Measurements from ENCODE around the gene FXR2. TPM values are rescaled to one million over a fixed set of nuclear protein-coding genes. Genes with fewer than 3 reads are reported as not detected.

FXR2 gene
- total and polyA plus RNA-seq, 4 donors, result 6.8 to 18.3 (median 14.8) TPM

- Histone ChIP-seq H3K36me3 (ENCODE audit: control insufficient read depth in 4 of 4, insufficient read depth in 3 of 4, low read depth in 1 of 4, low read length in 3 of 4) (no peaks in the 10 kb centered on the region), H3K27me3 (ENCODE audit: control insufficient read depth in 4 of 4, insufficient read depth in 4 of 4, low read length in 3 of 4) (no peaks in the 10 kb centered on the region), H3K27ac (ENCODE audit: low read depth in 1 of 2, low read length in 2 of 2) (peak overlapping the region in 1 of 2 donors; percentile 22), H3K9ac (ENCODE audit: low read depth in 1 of 2, low read length in 2 of 2) (no peak overlapping the region), H3K4me1 (ENCODE audit: control insufficient read depth in 4 of 4, insufficient read depth in 4 of 4, low read length in 3 of 4) (peaks cover 4 to 40% (median 29%) of the 10 kb centered on the region in 4 donors), H3K4me3 (ENCODE audit: low read depth in 1 of 3, low read length in 3 of 3) (peak overlapping the region in 1 of 3 donors; percentile 4), H3K9me3 (ENCODE audit: control insufficient read depth in 4 of 4, low read length in 3 of 4) (no peaks in the 10 kb centered on the region)
- WGBS, result 93% methylated on average over 1 of the region's 1 CpG
- TF ChIP-seq FOXA1 (IDR thresholded peaks at IDR 0.05) (no peak), RAD21 (IDR thresholded peaks at IDR 0.05) (no peak)
- no peak for DNase-seq (ENCODE audit: low spot score)
These were observed 2.4 kb downstream of the FXR2 start for GRCh38 chr17:7612294-7612640.

GRCh38 chr17:7611635-7612293 lies 2.9 kb downstream of the FXR2 start:
- peak overlapping the region in 1 of 3 donors; percentile 4 for H3K4me3 ChIP-seq (ENCODE audit: low read depth in 1 of 3, low read length in 3 of 3)
- 57% methylated on average over 3 of the region's 3 CpGs for WGBS

DNA sequence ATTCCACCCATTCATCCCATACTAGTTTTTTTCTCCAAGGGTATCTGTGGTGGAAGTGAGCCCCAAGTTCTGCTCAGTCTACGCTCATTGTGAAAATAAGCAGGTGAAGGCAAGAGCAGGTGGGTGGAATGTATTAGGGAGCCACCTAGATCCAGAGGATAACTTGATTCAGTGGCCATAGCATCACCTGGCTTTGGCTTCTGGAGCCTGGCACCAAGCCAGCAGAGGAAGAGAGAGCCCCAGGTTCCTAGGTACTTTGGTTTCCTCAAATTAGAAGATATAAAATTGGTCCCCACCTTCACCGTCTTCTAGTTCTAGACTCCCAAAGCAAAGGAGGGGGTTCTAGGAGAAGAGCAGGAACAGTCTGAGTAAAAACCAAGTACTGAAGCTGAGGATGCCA lies 4.1 kb downstream of the FXR2 start:
- Histone ChIP-seq H3K27me3 (ENCODE audit: control insufficient read depth in 4 of 4, insufficient read depth in 4 of 4, low read length in 3 of 4) (no peaks in the 10 kb centered on the region), H3K36me3 (ENCODE audit: control insufficient read depth in 4 of 4, insufficient read depth in 3 of 4, low read depth in 1 of 4, low read length in 3 of 4) (peaks cover 0 to 3% (median 2%) of the 10 kb centered on the region in 4 donors), H3K4me3 (ENCODE audit: low read depth in 1 of 3, low read length in 3 of 3) (no peak overlapping the region), H3K27ac (ENCODE audit: low read depth in 1 of 2, low read length in 2 of 2) (no peak overlapping the region), H3K9me3 (ENCODE audit: control insufficient read depth in 4 of 4, low read length in 3 of 4) (no peaks in the 10 kb centered on the region), H3K4me1 (ENCODE audit: control insufficient read depth in 4 of 4, insufficient read depth in 4 of 4, low read length in 3 of 4) (peaks cover 4 to 40% (median 29%) of the 10 kb centered on the region in 4 donors), H3K9ac (ENCODE audit: low read depth in 1 of 2, low read length in 2 of 2) (no peak overlapping the region)
- WGBS, result 95% methylated on average over 2 of the region's 2 CpGs
- DNase-seq (ENCODE audit: low spot score), result no peak
- TF ChIP-seq ZBTB33 (IDR thresholded peaks at IDR 0.05) (no peak), JUND (IDR thresholded peaks at IDR 0.05) (no peak), RAD21 (IDR thresholded peaks at IDR 0.05) (no peak), NR2F2 (IDR thresholded peaks at IDR 0.05) (no peak), SP1 (IDR thresholded peaks at IDR 0.05) (no peak), CTCF (IDR thresholded peaks at IDR 0.05; ENCODE audit: low read depth, low read length, missing input control) (no peak), TAF1 (conservative IDR thresholded peaks at IDR 0.05) (no peak), ATF3 (IDR thresholded peaks at IDR 0.05) (no peak), REST (IDR thresholded peaks at IDR 0.05) (no peak), FOXA2 (IDR thresholded peaks at IDR 0.05) (no peak), HNF4A (conservative IDR thresholded peaks at IDR 0.05) (no peak), EGR1 (IDR thresholded peaks at IDR 0.05; ENCODE audit: low read depth in 2 of 2) (no peak), RXRA (IDR thresholded peaks at IDR 0.05) (no peak), HNF4G (IDR thresholded peaks at IDR 0.05) (no peak), YY1 (IDR thresholded peaks at IDR 0.05) (no peak)
- TF ChIP-seq, protein P1, sequence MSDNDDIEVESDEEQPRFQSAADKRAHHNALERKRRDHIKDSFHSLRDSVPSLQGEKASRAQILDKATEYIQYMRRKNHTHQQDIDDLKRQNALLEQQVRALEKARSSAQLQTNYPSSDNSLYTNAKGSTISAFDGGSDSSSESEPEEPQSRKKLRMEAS (IDR thresholded peaks at IDR 0.05), result no peak

More at GRCh38 chr17:7611635-7612293, 2.9 kb downstream of the FXR2 start:
- Histone ChIP-seq H3K27me3 (ENCODE audit: control insufficient read depth in 4 of 4, insufficient read depth in 4 of 4, low read length in 3 of 4) (no peaks in the 10 kb centered on the region), H3K9me3 (ENCODE audit: control insufficient read depth in 4 of 4, low read length in 3 of 4) (no peaks in the 10 kb centered on the region), H3K27ac (ENCODE audit: low read depth in 1 of 2, low read length in 2 of 2) (peak overlapping the region in 1 of 2 donors; percentile 25), H3K4me1 (ENCODE audit: control insufficient read depth in 4 of 4, insufficient read depth in 4 of 4, low read length in 3 of 4) (peaks cover 4 to 40% (median 29%) of the 10 kb centered on the region in 4 donors), H3K9ac (ENCODE audit: low read depth in 1 of 2, low read length in 2 of 2) (no peak overlapping the region), H3K36me3 (ENCODE audit: control insufficient read depth in 4 of 4, insufficient read depth in 3 of 4, low read depth in 1 of 4, low read length in 3 of 4) (no peaks in the 10 kb centered on the region)
- DNase-seq (ENCODE audit: low spot score), result no peak
- TF ChIP-seq SP1 (IDR thresholded peaks at IDR 0.05), result no peak
- TF ChIP-seq FOXA2 (IDR thresholded peaks at IDR 0.05), result no peak
- no peak for TF ChIP-seq EGR1 (IDR thresholded peaks at IDR 0.05; ENCODE audit: low read depth in 2 of 2)
- TF ChIP-seq HNF4A (conservative IDR thresholded peaks at IDR 0.05), result no peak
- no peak for TF ChIP-seq NR2F2 (IDR thresholded peaks at IDR 0.05)
- no peak for TF ChIP-seq ATF3 (IDR thresholded peaks at IDR 0.05)
- TF ChIP-seq TAF1 (conservative IDR thresholded peaks at IDR 0.05), result no peak
- TF ChIP-seq, protein P1 (IDR thresholded peaks at IDR 0.05), result no peak

Measured in liver (tissue), 9 donors.